GM19025 (cell line): ENCODE results near the gene PYROXD2.

Source experiments
- ATAC-seq: cut with Tn5 transposase; IDR thresholded peaks from one replicate; pipeline ENCODE4 v1.9.1; 2021; ENCODE audit warnings: mild to moderate bottlenecking, low read depth, moderate library complexity; ENCODE audit not compliant: unreplicated experiment

PYROXD2 gene

GRCh38 chr10:98417481-98417959 lies 2.5 kb upstream of the PYROXD2 start:
- ATAC-seq, result no peak

- no peak for ATAC-seq
Observed at GRCh38 chr10:98416606-98417388, 1.8 kb upstream of the PYROXD2 start.

GRCh38 chr10:98415731-98416119 lies 743 bp upstream of the PYROXD2 start:
- ATAC-seq, result no peak

GRCh38 chr10:98414578-98414931 lies 427 bp downstream of the PYROXD2 start:
- ATAC-seq, result no peak

- ATAC-seq, result no peak
Observed at GRCh38 chr10:98411768-98412167, 3.2 kb downstream of the PYROXD2 start.

GRCh38 chr10:98411166-98411565 lies 3.8 kb downstream of the PYROXD2 start:
- ATAC-seq, result no peak

GRCh38 chr10:98410759-98411158 lies 4.2 kb downstream of the PYROXD2 start:
- no peak for ATAC-seq

- ATAC-seq, result no peak
Observed at GRCh38 chr10:98410135-98410743, 4.7 kb downstream of the PYROXD2 start.

GRCh38 chr10:98408799-98409198 lies 6.2 kb downstream of the PYROXD2 start:
- peak; percentile 64 for ATAC-seq

- no peak for ATAC-seq
Observed at GRCh38 chr10:98407744-98408241, 7.2 kb downstream of the PYROXD2 start.

- no peak for ATAC-seq
Observed at GRCh38 chr10:98407017-98407743, 7.8 kb downstream of the PYROXD2 start.

- no peak for ATAC-seq
Observed at GRCh38 chr10:98405422-98405821, 9.6 kb downstream of the PYROXD2 start.

GRCh38 chr10:98404571-98405359 lies 10.2 kb downstream of the PYROXD2 start:
- peak; percentile 38 for ATAC-seq

- no peak for ATAC-seq
Observed at GRCh38 chr10:98403812-98404504, 11.0 kb downstream of the PYROXD2 start.

- ATAC-seq, result no peak
Observed at GRCh38 chr10:98402931-98403718, 11.9 kb downstream of the PYROXD2 start.

- no peak for ATAC-seq
Observed at GRCh38 chr10:98402478-98402877, 12.5 kb downstream of the PYROXD2 start.

GRCh38 chr10:98400482-98400881 lies 14.5 kb downstream of the PYROXD2 start:
- no peak for ATAC-seq

- ATAC-seq, result no peak
Observed at GRCh38 chr10:98399784-98400183, 15.2 kb downstream of the PYROXD2 start.

- no peak for ATAC-seq
Observed at GRCh38 chr10:98397089-98397600, 17.8 kb downstream of the PYROXD2 start.
